Measurements from ENCODE around the gene C17orf58.

GRCh38 chr17:67994817-67995569 is 1.3 kb downstream of the C17orf58 start:
- TF ChIP-seq CTCF (IDR thresholded peaks at IDR 0.05), result no peak
- TF ChIP-seq POLR2A (IDR thresholded peaks at IDR 0.05), result no peak
- TF ChIP-seq POLR2AphosphoS5 (IDR thresholded peaks at IDR 0.05; ENCODE audit: insufficient read depth in 1 of 2, low read depth in 1 of 2), result peak in 1 of 2 donors; percentile 56

Measured in vagina (tissue), 2 donors.